Measurements from ENCODE around the gene ARSK. TPM values are rescaled to one million over a fixed set of nuclear protein-coding genes. Genes with fewer than 3 reads are reported as not detected.
A peak's percentile ranks its signal among the peaks of the same experiment; 100 is the strongest.

Gene ARSK
- total and polyA plus RNA-seq, 2 experiments from 2014 or later: 23.2 to 40.8 TPM

DNA sequence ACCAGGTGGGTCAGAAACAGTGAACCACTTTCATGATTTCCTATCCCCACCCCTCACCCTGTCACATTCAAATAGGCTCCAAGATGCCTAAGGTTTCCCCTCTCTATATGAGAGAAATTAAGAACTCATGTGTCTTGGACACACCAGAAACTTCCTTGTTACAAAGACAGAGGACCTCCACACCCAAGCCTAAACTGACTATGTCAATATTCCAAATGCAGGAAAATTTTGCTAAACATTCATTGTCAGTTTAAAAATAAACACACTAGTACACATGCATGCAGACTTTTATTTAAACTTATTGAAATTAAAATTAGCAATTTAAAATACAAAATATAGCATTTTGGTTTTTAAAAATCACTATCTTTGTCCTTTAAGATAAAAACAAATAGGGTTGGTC, 26.3 kb upstream of the ARSK start:
- TF ChIP-seq STAT1 (IDR thresholded peaks at IDR 0.05; ENCODE audit: unreplicated experiment) (no peak), ZNF331 (CRISPR knock-in tag; IDR thresholded peaks at IDR 0.05; ENCODE audit: low read depth) (no peak), EZH2 (IDR thresholded peaks at IDR 0.05; ENCODE audit: low read depth, unreplicated experiment) (no peak), NANOG (IDR thresholded peaks at IDR 0.05; ENCODE audit: borderline replicate concordance) (no peak)
- TF ChIP-seq, protein P1, sequence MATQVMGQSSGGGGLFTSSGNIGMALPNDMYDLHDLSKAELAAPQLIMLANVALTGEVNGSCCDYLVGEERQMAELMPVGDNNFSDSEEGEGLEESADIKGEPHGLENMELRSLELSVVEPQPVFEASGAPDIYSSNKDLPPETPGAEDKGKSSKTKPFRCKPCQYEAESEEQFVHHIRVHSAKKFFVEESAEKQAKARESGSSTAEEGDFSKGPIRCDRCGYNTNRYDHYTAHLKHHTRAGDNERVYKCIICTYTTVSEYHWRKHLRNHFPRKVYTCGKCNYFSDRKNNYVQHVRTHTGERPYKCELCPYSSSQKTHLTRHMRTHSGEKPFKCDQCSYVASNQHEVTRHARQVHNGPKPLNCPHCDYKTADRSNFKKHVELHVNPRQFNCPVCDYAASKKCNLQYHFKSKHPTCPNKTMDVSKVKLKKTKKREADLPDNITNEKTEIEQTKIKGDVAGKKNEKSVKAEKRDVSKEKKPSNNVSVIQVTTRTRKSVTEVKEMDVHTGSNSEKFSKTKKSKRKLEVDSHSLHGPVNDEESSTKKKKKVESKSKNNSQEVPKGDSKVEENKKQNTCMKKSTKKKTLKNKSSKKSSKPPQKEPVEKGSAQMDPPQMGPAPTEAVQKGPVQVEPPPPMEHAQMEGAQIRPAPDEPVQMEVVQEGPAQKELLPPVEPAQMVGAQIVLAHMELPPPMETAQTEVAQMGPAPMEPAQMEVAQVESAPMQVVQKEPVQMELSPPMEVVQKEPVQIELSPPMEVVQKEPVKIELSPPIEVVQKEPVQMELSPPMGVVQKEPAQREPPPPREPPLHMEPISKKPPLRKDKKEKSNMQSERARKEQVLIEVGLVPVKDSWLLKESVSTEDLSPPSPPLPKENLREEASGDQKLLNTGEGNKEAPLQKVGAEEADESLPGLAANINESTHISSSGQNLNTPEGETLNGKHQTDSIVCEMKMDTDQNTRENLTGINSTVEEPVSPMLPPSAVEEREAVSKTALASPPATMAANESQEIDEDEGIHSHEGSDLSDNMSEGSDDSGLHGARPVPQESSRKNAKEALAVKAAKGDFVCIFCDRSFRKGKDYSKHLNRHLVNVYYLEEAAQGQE (IDR thresholded peaks at IDR 0.05; ENCODE audit: unreplicated experiment): no peak
- no peak for DNase-seq (ENCODE audit: low spot score)
- Histone ChIP-seq H3K27ac (ENCODE audit: low read depth) (no peak overlapping the region), H3F3A (replicated peaks; ENCODE audit: low read depth) (no peaks in the 10 kb centered on the region), H3K4me3 (no peak overlapping the region), H3K27me3 (ENCODE audit: insufficient read depth) (no peaks in the 10 kb centered on the region), H3K79me2 (replicated peaks; ENCODE audit: insufficient read depth) (no peaks in the 10 kb centered on the region), H4K20me1 (replicated peaks; ENCODE audit: insufficient read depth) (no peaks in the 10 kb centered on the region), H3K9me2 (ENCODE audit: insufficient read depth) (no peaks in the 10 kb centered on the region), H2AFZ (no peak overlapping the region), H3K36me3 (ENCODE audit: insufficient read depth) (no peaks in the 10 kb centered on the region), H3K4me2 (no peak overlapping the region), H3K4me1 (ENCODE audit: insufficient read depth) (peaks cover 26% of the 10 kb centered on the region)
- Mint-ChIP-seq H3K4me1 (peaks cover 21% of the 10 kb centered on the region), H3K27ac (no peak overlapping the region), H3K9me3 (no peaks in the 10 kb centered on the region), H3K36me3 (ENCODE audit: low read depth) (peaks cover 35% of the 10 kb centered on the region), H3K27me3 (ENCODE audit: insufficient read depth, low read depth, poor library complexity) (no peaks in the 10 kb centered on the region), H3K4me3 (no peak overlapping the region)
- no peak for ATAC-seq

DNA sequence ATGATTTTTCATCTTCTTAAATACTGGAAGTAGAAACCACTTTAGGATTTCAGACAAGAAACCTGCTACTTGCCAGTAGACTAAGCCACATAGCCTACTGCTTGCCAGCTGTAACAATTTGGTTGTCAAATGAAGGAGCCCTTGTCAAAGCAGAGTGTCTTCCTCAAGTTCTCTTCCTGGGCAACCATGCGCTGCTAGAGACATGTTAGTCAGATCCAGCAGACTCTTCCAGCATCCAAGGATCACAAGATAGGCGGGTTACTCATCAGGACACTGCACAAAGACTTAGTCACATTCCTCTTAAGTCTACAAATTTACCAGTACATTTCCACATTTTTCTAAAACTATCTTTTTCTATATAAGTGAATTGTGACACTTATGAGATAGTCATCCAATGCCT, 24.5 kb upstream of the ARSK start:
- Histone ChIP-seq H3K9me2 (ENCODE audit: insufficient read depth) (no peaks in the 10 kb centered on the region), H3K27me3 (ENCODE audit: insufficient read depth) (no peaks in the 10 kb centered on the region), H3K27ac (ENCODE audit: low read depth) (no peak overlapping the region), H2AFZ (no peak overlapping the region), H3K79me2 (replicated peaks; ENCODE audit: insufficient read depth) (no peaks in the 10 kb centered on the region), H3K4me3 (no peak overlapping the region), H3K4me2 (no peak overlapping the region), H3K4me1 (ENCODE audit: insufficient read depth) (peaks cover 34% of the 10 kb centered on the region), H3K36me3 (ENCODE audit: insufficient read depth) (no peaks in the 10 kb centered on the region), H4K20me1 (replicated peaks; ENCODE audit: insufficient read depth) (no peaks in the 10 kb centered on the region), H3F3A (replicated peaks; ENCODE audit: low read depth) (no peaks in the 10 kb centered on the region)
- Mint-ChIP-seq H3K27me3 (ENCODE audit: insufficient read depth, low read depth, poor library complexity) (peaks cover 2% of the 10 kb centered on the region), H3K9me3 (no peaks in the 10 kb centered on the region), H3K36me3 (ENCODE audit: low read depth) (peaks cover 37% of the 10 kb centered on the region), H3K27ac (no peak overlapping the region), H3K4me1 (peaks cover 36% of the 10 kb centered on the region), H3K4me3 (no peak overlapping the region)
- ATAC-seq (no peak), DNase-seq (ENCODE audit: low spot score) (peak; percentile 13)
- TF ChIP-seq, protein P2, sequence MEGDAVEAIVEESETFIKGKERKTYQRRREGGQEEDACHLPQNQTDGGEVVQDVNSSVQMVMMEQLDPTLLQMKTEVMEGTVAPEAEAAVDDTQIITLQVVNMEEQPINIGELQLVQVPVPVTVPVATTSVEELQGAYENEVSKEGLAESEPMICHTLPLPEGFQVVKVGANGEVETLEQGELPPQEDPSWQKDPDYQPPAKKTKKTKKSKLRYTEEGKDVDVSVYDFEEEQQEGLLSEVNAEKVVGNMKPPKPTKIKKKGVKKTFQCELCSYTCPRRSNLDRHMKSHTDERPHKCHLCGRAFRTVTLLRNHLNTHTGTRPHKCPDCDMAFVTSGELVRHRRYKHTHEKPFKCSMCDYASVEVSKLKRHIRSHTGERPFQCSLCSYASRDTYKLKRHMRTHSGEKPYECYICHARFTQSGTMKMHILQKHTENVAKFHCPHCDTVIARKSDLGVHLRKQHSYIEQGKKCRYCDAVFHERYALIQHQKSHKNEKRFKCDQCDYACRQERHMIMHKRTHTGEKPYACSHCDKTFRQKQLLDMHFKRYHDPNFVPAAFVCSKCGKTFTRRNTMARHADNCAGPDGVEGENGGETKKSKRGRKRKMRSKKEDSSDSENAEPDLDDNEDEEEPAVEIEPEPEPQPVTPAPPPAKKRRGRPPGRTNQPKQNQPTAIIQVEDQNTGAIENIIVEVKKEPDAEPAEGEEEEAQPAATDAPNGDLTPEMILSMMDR (conservative IDR thresholded peaks at IDR 0.05; ENCODE audit: low read depth in 2 of 2): no peak
- TF ChIP-seq CREB1 (CRISPR knock-in tag; IDR thresholded peaks at IDR 0.05; ENCODE audit: low read depth) (no peak), JUNB (IDR thresholded peaks at IDR 0.05; ENCODE audit: unreplicated experiment) (no peak), ZNF331 (CRISPR knock-in tag; IDR thresholded peaks at IDR 0.05; ENCODE audit: low read depth) (no peak), EZH2 (IDR thresholded peaks at IDR 0.05; ENCODE audit: low read depth, unreplicated experiment) (no peak), NANOG (IDR thresholded peaks at IDR 0.05; ENCODE audit: borderline replicate concordance) (no peak), STAT1 (IDR thresholded peaks at IDR 0.05; ENCODE audit: unreplicated experiment) (no peak), ZNF114 (CRISPR knock-in tag; IDR thresholded peaks at IDR 0.05) (no peak), POLR2AphosphoS5 (IDR thresholded peaks at IDR 0.05; ENCODE audit: low read depth) (no peak), EZH2phosphoT487 (IDR thresholded peaks at IDR 0.05; ENCODE audit: unreplicated experiment) (no peak)
- TF ChIP-seq, protein P3, sequence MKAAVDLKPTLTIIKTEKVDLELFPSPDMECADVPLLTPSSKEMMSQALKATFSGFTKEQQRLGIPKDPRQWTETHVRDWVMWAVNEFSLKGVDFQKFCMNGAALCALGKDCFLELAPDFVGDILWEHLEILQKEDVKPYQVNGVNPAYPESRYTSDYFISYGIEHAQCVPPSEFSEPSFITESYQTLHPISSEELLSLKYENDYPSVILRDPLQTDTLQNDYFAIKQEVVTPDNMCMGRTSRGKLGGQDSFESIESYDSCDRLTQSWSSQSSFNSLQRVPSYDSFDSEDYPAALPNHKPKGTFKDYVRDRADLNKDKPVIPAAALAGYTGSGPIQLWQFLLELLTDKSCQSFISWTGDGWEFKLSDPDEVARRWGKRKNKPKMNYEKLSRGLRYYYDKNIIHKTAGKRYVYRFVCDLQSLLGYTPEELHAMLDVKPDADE (IDR thresholded peaks at IDR 0.05): no peak
- TF ChIP-seq, protein P1 (IDR thresholded peaks at IDR 0.05; ENCODE audit: unreplicated experiment): no peak

All from GM23338 (cell line).